Mesenchymal stem cell (in vitro differentiated cells and primary cell): ENCODE results near the gene EFNA5.

ENCODE experiments used
- DNase-seq: peaks from one replicate; pipeline ENCODE4 v3.0.0-alpha.2; 2013
- H2AFZ ChIP-seq: one replicate; pipeline ENCODE4 v1.6.1; 2013; ENCODE audit warnings: low read depth, mild to moderate bottlenecking, control low read depth, inconsistent platforms, low read length, moderate library complexity
- H2AK5ac ChIP-seq: 2 replicates; pipeline ENCODE4 v1.6.1; 2013; ENCODE audit warnings: low read length, moderate library complexity, mild to moderate bottlenecking, inconsistent platforms; ENCODE audit not compliant: severe bottlenecking
- H2BK120ac ChIP-seq: one replicate; pipeline ENCODE4 v1.6.1; 2013; ENCODE audit warnings: low read depth, mild to moderate bottlenecking, inconsistent platforms, low read length, moderate library complexity
- H2BK12ac ChIP-seq, 2 experiments: one replicate each; pipeline ENCODE4 v1.6.1; 2013; ENCODE audit warnings: inconsistent platforms in 2 of 2, low read length in 2 of 2, mild to moderate bottlenecking in 2 of 2, moderate library complexity in 2 of 2, control low read depth in 1 of 2
- H2BK15ac ChIP-seq: one replicate; pipeline ENCODE4 v1.6.1; 2013; ENCODE audit warnings: mild to moderate bottlenecking, low read depth, inconsistent platforms; ENCODE audit not compliant: poor library complexity, severe bottlenecking
- H2BK5ac ChIP-seq: 2 replicates; pipeline ENCODE4 v1.6.1; 2013; ENCODE audit warnings: low read depth, mild to moderate bottlenecking, low read length, control low read depth, inconsistent platforms; ENCODE audit not compliant: poor library complexity, severe bottlenecking
- H3K14ac ChIP-seq, 2 experiments: one replicate each; pipeline ENCODE4 v1.6.1; 2013; ENCODE audit warnings: inconsistent platforms in 2 of 2, low read length in 2 of 2, control low read depth in 1 of 2, mild to moderate bottlenecking in 1 of 2, moderate library complexity in 1 of 2
- H3K18ac ChIP-seq, 2 experiments: one replicate each; pipeline ENCODE4 v1.6.1; 2013; ENCODE audit warnings: inconsistent platforms in 2 of 2, low read length in 2 of 2, control low read depth in 1 of 2, low read depth in 1 of 2, mild to moderate bottlenecking in 1 of 2
- H3K23ac ChIP-seq, 2 experiments: one replicate each; pipeline ENCODE4 v1.6.1; 2013; ENCODE audit warnings: inconsistent platforms in 2 of 2, low read length in 2 of 2, mild to moderate bottlenecking in 2 of 2, moderate library complexity in 2 of 2, control low read depth in 1 of 2
- H3K27ac ChIP-seq: 2 replicates; pipeline ENCODE4 v1.5.1; 2013; ENCODE audit warnings: mild to moderate bottlenecking, moderate library complexity, low read length, control low read depth, inconsistent platforms; ENCODE audit not compliant: poor library complexity, severe bottlenecking
- H3K27me3 ChIP-seq, 2 experiments: 2 replicates each; pipeline versions ENCODE4 v1.6.1 to v1.7.0; 2013; ENCODE audit warnings: low read length in 2 of 2, mild to moderate bottlenecking in 2 of 2, moderate library complexity in 2 of 2, control low read depth in 1 of 2, inconsistent platforms in 1 of 2; ENCODE audit not compliant: control insufficient read depth in 1 of 2, insufficient read depth in 1 of 2
- H3K36me3 ChIP-seq, 2 experiments: 2 replicates each; pipeline versions ENCODE4 v1.6.1 to v1.7.0; 2013; ENCODE audit warnings: low read length in 2 of 2, control low read depth in 1 of 2, inconsistent platforms in 1 of 2, low read depth in 1 of 2, mild to moderate bottlenecking in 1 of 2; ENCODE audit not compliant: insufficient read depth in 2 of 2, control insufficient read depth in 1 of 2
- H3K4ac ChIP-seq, 2 experiments: one replicate each; pipeline ENCODE4 v1.6.1; 2013; ENCODE audit warnings: inconsistent platforms in 2 of 2, low read length in 2 of 2, mild to moderate bottlenecking in 2 of 2, moderate library complexity in 2 of 2, control low read depth in 1 of 2, low read depth in 1 of 2
- H3K4me1 ChIP-seq: 2 replicates; pipeline ENCODE4 v1.6.1; 2013; ENCODE audit warnings: low read depth, low read length, control low read depth; ENCODE audit not compliant: control insufficient read depth, insufficient read depth
- H3K4me2 ChIP-seq: 2 replicates; pipeline ENCODE4 v1.6.1; 2013; ENCODE audit warnings: low read length, mild to moderate bottlenecking, inconsistent platforms; ENCODE audit not compliant: poor library complexity, severe bottlenecking
- H3K4me3 ChIP-seq, 2 experiments: 2 replicates each; pipeline versions ENCODE4 v1.5.1 to v1.7.0; 2013; ENCODE audit warnings: low read length in 2 of 2, mild to moderate bottlenecking in 2 of 2, control low read depth in 1 of 2, low read depth in 1 of 2; ENCODE audit not compliant: insufficient read depth in 1 of 2
- H3K79me1 ChIP-seq: replicated peaks from 2 replicates; pipeline ENCODE4 v1.6.1; 2013; ENCODE audit warnings: mild to moderate bottlenecking, control low read depth, low read length, inconsistent platforms; ENCODE audit not compliant: poor library complexity, severe bottlenecking
- H3K9ac ChIP-seq: 2 replicates; pipeline ENCODE4 v1.7.0; 2013; ENCODE audit warnings: mild to moderate bottlenecking, low read length, moderate library complexity
- H3K9me3 ChIP-seq: 2 replicates; pipeline ENCODE4 v1.7.0; 2013; ENCODE audit warnings: mild to moderate bottlenecking, low read length; ENCODE audit not compliant: control insufficient read depth
- H4K8ac ChIP-seq: one replicate; pipeline ENCODE4 v1.6.1; 2013; ENCODE audit warnings: inconsistent platforms, mild to moderate bottlenecking, low read length, moderate library complexity
- H4K91ac ChIP-seq: one replicate; pipeline ENCODE4 v1.6.1; 2013; ENCODE audit warnings: mild to moderate bottlenecking, low read length, inconsistent platforms
- WGBS: methylation state at CpG from one replicate; pipeline ENCODE4 v1.1.7; 2013; ENCODE audit warnings: mixed read lengths; 5-methylcytosine and 5-hydroxymethylcytosine counted together

EFNA5 gene

DNA sequence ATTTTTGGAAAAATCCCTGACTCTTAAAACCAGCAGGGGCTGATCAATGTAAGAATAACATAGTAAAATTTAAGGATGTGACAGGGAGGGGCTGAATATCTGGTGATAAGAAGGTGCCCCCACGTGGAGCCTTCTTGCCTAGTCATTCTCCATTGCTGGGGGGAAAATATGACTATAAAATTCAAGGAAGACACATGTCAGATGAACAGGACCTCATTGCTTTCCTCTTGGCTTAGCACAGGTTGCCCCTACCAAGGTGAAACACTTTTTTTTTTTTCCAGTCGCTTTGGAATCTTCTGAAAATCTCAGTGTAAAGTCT, 310.9 kb downstream of the EFNA5 start:
- 86% methylated on average over 1 of the region's 2 CpGs for WGBS
- Histone ChIP-seq H3K27ac (no peak overlapping the region), H2AFZ (no peak overlapping the region)

DNA sequence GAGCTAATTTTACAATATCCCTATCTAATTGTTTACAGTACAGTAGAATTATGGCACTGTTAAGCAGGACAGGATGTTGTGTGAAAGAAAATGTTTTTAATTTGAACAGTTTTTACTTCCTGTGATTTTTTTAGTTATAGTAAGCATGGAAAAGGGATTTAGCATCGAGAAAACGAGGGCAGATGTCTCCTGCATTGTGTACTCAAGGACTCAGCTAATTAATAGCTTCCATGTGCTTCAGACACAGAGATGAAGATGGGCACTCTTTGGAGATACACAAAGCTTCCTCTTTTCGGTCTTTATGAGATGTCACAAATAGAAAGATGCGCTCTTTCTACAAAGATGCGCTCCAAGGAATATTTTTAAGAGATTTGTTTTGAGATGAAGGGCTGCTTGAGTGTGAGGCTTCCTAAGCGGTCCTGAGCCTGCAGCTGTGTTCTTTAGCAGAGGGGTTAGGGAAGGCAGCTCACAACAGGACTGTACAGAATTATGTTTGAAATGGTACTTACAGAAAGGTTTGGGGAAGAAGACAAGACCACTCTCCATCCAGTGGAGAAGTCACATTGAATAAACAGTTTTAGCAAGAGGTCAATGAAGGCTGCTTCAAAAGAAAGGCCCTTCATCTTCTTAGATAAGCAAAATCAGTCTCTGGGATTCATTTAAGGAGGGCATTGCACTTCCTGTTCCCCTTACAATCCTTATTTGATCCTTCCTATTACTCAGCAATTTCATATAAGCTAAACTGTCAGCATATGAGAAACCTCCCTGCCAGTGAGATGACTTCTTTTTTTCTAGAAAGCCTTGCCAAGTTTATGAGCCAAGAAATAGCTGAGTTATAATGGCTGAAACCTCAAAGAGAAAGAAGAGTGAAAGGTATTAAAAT, 311.5 kb downstream of the EFNA5 start:
- Histone ChIP-seq H2BK15ac (no peak overlapping the region), H3K36me3 (no peaks in the 10 kb centered on the region), H2AFZ (no peak overlapping the region), H3K4me2 (no peak overlapping the region), H3K14ac (no peak overlapping the region), H3K27ac (no peak overlapping the region), H3K4me1 (no peaks in the 10 kb centered on the region), H2AK5ac (no peak overlapping the region), H3K9ac (peak overlapping the region; percentile 44), H4K91ac (no peak overlapping the region), H3K4ac (no peak overlapping the region), H3K23ac (no peak overlapping the region), H3K9me3 (no peaks in the 10 kb centered on the region), H3K18ac (no peak overlapping the region), H2BK5ac (no peak overlapping the region), H3K79me1 (no peaks in the 10 kb centered on the region), H4K8ac (no peak overlapping the region), H2BK120ac (no peak overlapping the region), H3K4me3 (no peak overlapping the region), H2BK12ac (no peak overlapping the region), H3K27me3 (no peaks in the 10 kb centered on the region)
- DNase-seq = peak; percentile 46
- 73% methylated on average over 6 of the region's 6 CpGs for WGBS

More for the DNA sequence above, 310.9 kb downstream of the EFNA5 start:
- peak overlapping the region; percentile 44 for H3K9ac ChIP-seq
- no peaks in the 10 kb centered on the region for H3K36me3 ChIP-seq
- no peak overlapping the region for H3K4me3 ChIP-seq
- H3K4ac ChIP-seq = no peak overlapping the region
- H4K8ac ChIP-seq = no peak overlapping the region
- no peaks in the 10 kb centered on the region for H3K79me1 ChIP-seq
- no peak overlapping the region for H3K4me2 ChIP-seq
- H3K14ac ChIP-seq = no peak overlapping the region
- no peak overlapping the region for H2AK5ac ChIP-seq
- no peaks in the 10 kb centered on the region for H3K9me3 ChIP-seq
- H2BK120ac ChIP-seq = peak overlapping the region; percentile 42
- H3K23ac ChIP-seq = no peak overlapping the region
- no peak overlapping the region for H2BK15ac ChIP-seq
- H3K18ac ChIP-seq = no peak overlapping the region
- no peak overlapping the region for H2BK12ac ChIP-seq
- H2BK5ac ChIP-seq = no peak overlapping the region
- H4K91ac ChIP-seq = no peak overlapping the region
- H3K27me3 ChIP-seq = no peaks in the 10 kb centered on the region
- DNase-seq = no peak
- H3K4me1 ChIP-seq = no peaks in the 10 kb centered on the region

DNA sequence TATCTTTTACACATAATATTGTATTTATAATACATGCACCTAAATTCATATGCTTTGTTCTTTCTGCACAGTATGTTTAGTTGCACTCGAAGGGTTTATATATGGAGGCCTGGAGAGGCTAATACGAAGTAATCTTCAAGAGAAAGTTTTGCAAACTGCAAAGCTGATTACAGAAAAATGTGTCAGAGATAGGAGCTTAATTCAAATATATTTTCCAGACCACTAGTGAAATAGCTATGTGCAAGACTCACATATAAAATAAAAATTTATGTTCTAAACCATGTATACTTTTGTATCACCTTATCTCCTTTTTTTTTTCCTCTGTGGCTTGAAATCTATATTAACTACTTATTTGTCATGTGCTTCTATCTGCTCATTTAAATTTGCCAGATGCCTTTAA, 313.8 kb downstream of the EFNA5 start:
- Histone ChIP-seq H3K27ac (no peak overlapping the region), H3K4me3 (no peak overlapping the region), H3K4ac (no peak overlapping the region), H3K9ac (no peak overlapping the region), H3K27me3 (no peaks in the 10 kb centered on the region), H2BK120ac (no peak overlapping the region), H4K8ac (no peak overlapping the region), H4K91ac (no peak overlapping the region), H3K79me1 (no peaks in the 10 kb centered on the region), H3K36me3 (no peaks in the 10 kb centered on the region), H3K4me1 (no peaks in the 10 kb centered on the region), H3K4me2 (no peak overlapping the region), H3K14ac (no peak overlapping the region), H2BK12ac (no peak overlapping the region), H3K23ac (no peak overlapping the region), H3K18ac (no peak overlapping the region), H2AK5ac (no peak overlapping the region), H2BK15ac (no peak overlapping the region), H3K9me3 (no peaks in the 10 kb centered on the region), H2AFZ (no peak overlapping the region), H2BK5ac (no peak overlapping the region)
- DNase-seq = no peak
- 100% methylated on average over 1 of the region's 2 CpGs for WGBS

DNA sequence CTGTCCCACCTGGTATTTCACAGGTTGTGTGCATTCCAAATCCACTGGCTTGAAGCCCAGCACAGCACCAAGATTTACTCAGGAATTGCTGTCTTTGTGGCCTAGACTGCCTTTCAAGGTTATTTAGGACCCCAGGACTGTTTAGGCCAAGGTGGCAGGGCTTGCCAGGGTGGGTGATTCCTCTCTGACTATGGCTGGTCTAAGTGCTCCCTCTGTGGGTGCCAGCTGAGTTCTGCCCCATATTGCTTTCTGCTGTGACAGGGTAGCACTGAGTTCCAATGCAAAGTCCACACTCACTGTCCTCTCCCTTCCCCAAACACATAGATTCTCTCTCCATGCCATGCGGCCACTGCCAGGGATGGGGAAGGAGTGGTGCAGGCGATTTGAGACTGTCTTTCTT, 318.2 kb downstream of the EFNA5 start:
- Histone ChIP-seq H2AK5ac (no peak overlapping the region), H2BK5ac (no peak overlapping the region), H2BK12ac (peak overlapping the region in 1 of 2 experiments; percentile 24), H3K9me3 (no peaks in the 10 kb centered on the region), H3K27me3 (no peaks in the 10 kb centered on the region), H3K9ac (no peak overlapping the region), H3K36me3 (no peaks in the 10 kb centered on the region), H3K4me2 (no peak overlapping the region), H2BK15ac (no peak overlapping the region), H3K27ac (no peak overlapping the region), H2AFZ (no peak overlapping the region), H3K23ac (no peak overlapping the region), H4K91ac (no peak overlapping the region), H3K4me3 (no peak overlapping the region), H4K8ac (no peak overlapping the region), H3K79me1 (no peaks in the 10 kb centered on the region), H3K4ac (no peak overlapping the region), H3K14ac (peak overlapping the region in 1 of 2 experiments; percentile 75), H3K4me1 (no peaks in the 10 kb centered on the region), H3K18ac (no peak overlapping the region), H2BK120ac (no peak overlapping the region)
- WGBS = 100% methylated on average over 2 of the region's 2 CpGs
- no peak for DNase-seq
